Spleen (tissue), 7 donors: Measurements from ENCODE around the gene HYAL2.

ENCODE experiments used
- CTCF ChIP-seq, 11 experiments: fragments of 200-600 bp in 7 of 11; fragments of 450-650 bp in 4 of 11; sonication (generic) in 4 of 11; IDR thresholded peaks in 8 of 11; conservative IDR thresholded peaks in 3 of 11; 1 replicate in 7 of 11; 2 replicates in 4 of 11; pipeline versions ENCODE4 v1.4.0 to v1.8.0; 2016 to 2021; ENCODE audit warnings: antibody characterized with exemption in 11 of 11, inconsistent platforms in 4 of 11, mild to moderate bottlenecking in 1 of 11
- POLR2AphosphoS5 ChIP-seq, 3 donors: sonication (generic); formaldehyde crosslinking; IDR thresholded peaks; one replicate each; pipeline ENCODE4 v1.5.1; 2017; ENCODE audit warnings: antibody characterized with exemption in 3 of 3
- donor health status: DM: no; HTN: no; CAD: no; lungs with moderate emphysema.
- donor health status: DM: no; HTN: no; CAD: no.
- donor health status: DM: no; HTN: no; CAD: no.

GRCh38 chr3:50327129-50327528 is 4.6 kb upstream of the HYAL2 start:
- no peak for TF ChIP-seq POLR2AphosphoS5 (IDR thresholded peaks at IDR 0.05)
- no peak for TF ChIP-seq CTCF (IDR thresholded peaks at IDR 0.05 in 8 of 11, conservative IDR thresholded peaks at IDR 0.05 in 3 of 11)
